ENCODE data around the gene HTRA1.

Gene HTRA1

DNA sequence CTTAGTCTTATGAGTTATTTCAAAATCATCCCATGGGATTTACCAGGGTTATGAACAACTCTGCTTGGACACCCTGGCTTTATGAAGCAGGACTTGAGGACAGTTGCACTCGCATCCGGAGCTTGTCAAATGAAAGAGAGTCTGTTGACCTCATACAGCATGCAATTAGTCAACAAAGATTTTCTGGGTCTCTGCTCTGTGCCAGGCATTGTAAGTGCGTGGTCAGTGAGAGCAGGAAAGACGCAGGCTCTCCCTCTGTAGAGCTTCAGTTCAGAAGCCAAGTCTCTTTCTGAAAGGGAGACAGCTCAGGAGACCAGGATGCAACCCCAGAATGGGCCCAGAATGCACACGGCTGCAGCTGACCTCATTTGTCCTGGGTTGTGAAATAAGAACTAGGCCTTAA lies 53.7 kb downstream of the HTRA1 start:
- H3K4me3 ChIP-seq (ENCODE audit: insufficient read depth, low read length, poor library complexity, severe bottlenecking): no peak overlapping the region

GRCh38 chr10:122515588-122516231 lies 54.4 kb downstream of the HTRA1 start:
- no peak for TF ChIP-seq EZH2phosphoT487 (conservative IDR thresholded peaks at IDR 0.05; ENCODE audit: low read length)
- TF ChIP-seq, protein P1, sequence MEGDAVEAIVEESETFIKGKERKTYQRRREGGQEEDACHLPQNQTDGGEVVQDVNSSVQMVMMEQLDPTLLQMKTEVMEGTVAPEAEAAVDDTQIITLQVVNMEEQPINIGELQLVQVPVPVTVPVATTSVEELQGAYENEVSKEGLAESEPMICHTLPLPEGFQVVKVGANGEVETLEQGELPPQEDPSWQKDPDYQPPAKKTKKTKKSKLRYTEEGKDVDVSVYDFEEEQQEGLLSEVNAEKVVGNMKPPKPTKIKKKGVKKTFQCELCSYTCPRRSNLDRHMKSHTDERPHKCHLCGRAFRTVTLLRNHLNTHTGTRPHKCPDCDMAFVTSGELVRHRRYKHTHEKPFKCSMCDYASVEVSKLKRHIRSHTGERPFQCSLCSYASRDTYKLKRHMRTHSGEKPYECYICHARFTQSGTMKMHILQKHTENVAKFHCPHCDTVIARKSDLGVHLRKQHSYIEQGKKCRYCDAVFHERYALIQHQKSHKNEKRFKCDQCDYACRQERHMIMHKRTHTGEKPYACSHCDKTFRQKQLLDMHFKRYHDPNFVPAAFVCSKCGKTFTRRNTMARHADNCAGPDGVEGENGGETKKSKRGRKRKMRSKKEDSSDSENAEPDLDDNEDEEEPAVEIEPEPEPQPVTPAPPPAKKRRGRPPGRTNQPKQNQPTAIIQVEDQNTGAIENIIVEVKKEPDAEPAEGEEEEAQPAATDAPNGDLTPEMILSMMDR (IDR thresholded peaks at IDR 0.05; ENCODE audit: insufficient read depth, low read length, poor library complexity, severe bottlenecking): no peak
- Histone ChIP-seq H3K4me3 (ENCODE audit: insufficient read depth, low read length, poor library complexity, severe bottlenecking) (no peak overlapping the region), H3F3A (ENCODE audit: insufficient read depth) (no peaks in the 10 kb centered on the region), H3K27me3 (ENCODE audit: low read length) (no peaks in the 10 kb centered on the region), H2AFZ (ENCODE audit: low read depth, low read length, severe bottlenecking) (no peak overlapping the region), H3K36me3 (ENCODE audit: low read length) (no peaks in the 10 kb centered on the region), H3K9me3 (ENCODE audit: insufficient read depth, low read length) (no peaks in the 10 kb centered on the region), H3K9ac (ENCODE audit: low read length) (no peak overlapping the region), H3K9me2 (replicated peaks; ENCODE audit: insufficient read depth, low read length) (no peaks in the 10 kb centered on the region), H3K27ac (ENCODE audit: low read depth, low read length) (no peak overlapping the region), H3K79me2 (ENCODE audit: insufficient read depth, low read length) (no peaks in the 10 kb centered on the region), H3K4me2 (ENCODE audit: low read depth, low read length, poor library complexity, severe bottlenecking) (no peak overlapping the region), H4K20me1 (ENCODE audit: low read depth, low read length) (no peaks in the 10 kb centered on the region)

More for the DNA sequence above, 53.7 kb downstream of the HTRA1 start:
- Histone ChIP-seq H3K27me3 (ENCODE audit: low read length) (no peaks in the 10 kb centered on the region), H2AFZ (ENCODE audit: low read depth, low read length, severe bottlenecking) (no peak overlapping the region), H3K27ac (ENCODE audit: low read depth, low read length) (no peak overlapping the region), H3K9me3 (ENCODE audit: insufficient read depth, low read length) (no peaks in the 10 kb centered on the region), H3K9ac (ENCODE audit: low read length) (no peak overlapping the region), H4K20me1 (ENCODE audit: low read depth, low read length) (no peaks in the 10 kb centered on the region), H3K36me3 (ENCODE audit: low read length) (no peaks in the 10 kb centered on the region), H3K4me2 (ENCODE audit: low read depth, low read length, poor library complexity, severe bottlenecking) (no peak overlapping the region), H3K9me2 (replicated peaks; ENCODE audit: insufficient read depth, low read length) (no peaks in the 10 kb centered on the region), H3K79me2 (ENCODE audit: insufficient read depth, low read length) (no peaks in the 10 kb centered on the region), H3F3A (ENCODE audit: insufficient read depth) (no peaks in the 10 kb centered on the region)
- TF ChIP-seq, protein P1 (IDR thresholded peaks at IDR 0.05; ENCODE audit: insufficient read depth, low read length, poor library complexity, severe bottlenecking): no peak
- no peak for TF ChIP-seq EZH2phosphoT487 (conservative IDR thresholded peaks at IDR 0.05; ENCODE audit: low read length)

- Histone ChIP-seq H3F3A (ENCODE audit: insufficient read depth) (no peaks in the 10 kb centered on the region), H3K36me3 (ENCODE audit: low read length) (no peaks in the 10 kb centered on the region), H3K9me3 (ENCODE audit: insufficient read depth, low read length) (no peaks in the 10 kb centered on the region), H4K20me1 (ENCODE audit: low read depth, low read length) (no peaks in the 10 kb centered on the region), H3K27me3 (ENCODE audit: low read length) (no peaks in the 10 kb centered on the region), H3K4me3 (ENCODE audit: insufficient read depth, low read length, poor library complexity, severe bottlenecking) (no peak overlapping the region), H3K79me2 (ENCODE audit: insufficient read depth, low read length) (no peaks in the 10 kb centered on the region), H2AFZ (ENCODE audit: low read depth, low read length, severe bottlenecking) (no peak overlapping the region), H3K9me2 (replicated peaks; ENCODE audit: insufficient read depth, low read length) (no peaks in the 10 kb centered on the region), H3K27ac (ENCODE audit: low read depth, low read length) (no peak overlapping the region), H3K9ac (ENCODE audit: low read length) (no peak overlapping the region), H3K4me2 (ENCODE audit: low read depth, low read length, poor library complexity, severe bottlenecking) (no peak overlapping the region)
- no peak for TF ChIP-seq EZH2phosphoT487 (conservative IDR thresholded peaks at IDR 0.05; ENCODE audit: low read length)
Observed at GRCh38 chr10:122516734-122517133, 55.4 kb downstream of the HTRA1 start.

DNA sequence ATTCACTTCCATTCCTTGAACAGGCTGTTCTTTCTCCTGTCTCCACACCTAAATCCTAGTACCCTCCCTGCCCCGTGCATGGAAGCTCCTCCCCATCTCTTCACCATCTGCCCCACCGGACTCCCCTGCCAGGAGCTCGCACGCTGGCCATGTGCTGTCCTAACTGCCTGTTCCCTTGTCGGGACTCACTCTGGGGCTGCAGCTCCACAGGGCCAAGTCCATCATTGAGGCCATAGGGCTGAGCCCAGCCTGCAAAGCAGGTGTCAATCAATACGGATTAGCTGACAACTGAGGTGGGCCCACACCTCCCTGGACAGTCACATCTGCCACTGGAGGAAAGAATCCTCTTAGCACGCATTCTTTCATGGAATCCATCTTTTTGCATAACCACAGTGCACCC lies 57.8 kb downstream of the HTRA1 start:
- Histone ChIP-seq H3K4me2 (ENCODE audit: low read depth, low read length, poor library complexity, severe bottlenecking) (no peak overlapping the region), H3K9me3 (ENCODE audit: insufficient read depth, low read length) (no peaks in the 10 kb centered on the region), H2AFZ (ENCODE audit: low read depth, low read length, severe bottlenecking) (no peak overlapping the region), H3K27ac (ENCODE audit: low read depth, low read length) (no peak overlapping the region), H3K9ac (ENCODE audit: low read length) (no peak overlapping the region), H3F3A (ENCODE audit: insufficient read depth) (no peaks in the 10 kb centered on the region), H3K4me3 (ENCODE audit: insufficient read depth, low read length, poor library complexity, severe bottlenecking) (no peak overlapping the region), H3K27me3 (ENCODE audit: low read length) (no peaks in the 10 kb centered on the region), H4K20me1 (ENCODE audit: low read depth, low read length) (no peaks in the 10 kb centered on the region), H3K9me2 (replicated peaks; ENCODE audit: insufficient read depth, low read length) (no peaks in the 10 kb centered on the region), H3K79me2 (ENCODE audit: insufficient read depth, low read length) (no peaks in the 10 kb centered on the region), H3K36me3 (ENCODE audit: low read length) (no peaks in the 10 kb centered on the region)
- TF ChIP-seq EZH2phosphoT487 (conservative IDR thresholded peaks at IDR 0.05; ENCODE audit: low read length): no peak
- TF ChIP-seq, protein P1 (IDR thresholded peaks at IDR 0.05; ENCODE audit: insufficient read depth, low read length, poor library complexity, severe bottlenecking): no peak

Data from SU-DHL-6 (cell line).